Activated CD8-positive, alpha-beta memory T cell treated with anti-CD3 and anti-CD28 coated beads for 48 hours (primary cell): ENCODE measurements around the gene C4orf50.

Source experiments
- DNase-seq, 3 experiments: peaks; one replicate each; pipeline ENCODE4 v3.0.0-alpha.2; 2020; ENCODE audit warnings: low read depth in 2 of 3, low spot score in 2 of 3

The C4orf50 gene

DNA sequence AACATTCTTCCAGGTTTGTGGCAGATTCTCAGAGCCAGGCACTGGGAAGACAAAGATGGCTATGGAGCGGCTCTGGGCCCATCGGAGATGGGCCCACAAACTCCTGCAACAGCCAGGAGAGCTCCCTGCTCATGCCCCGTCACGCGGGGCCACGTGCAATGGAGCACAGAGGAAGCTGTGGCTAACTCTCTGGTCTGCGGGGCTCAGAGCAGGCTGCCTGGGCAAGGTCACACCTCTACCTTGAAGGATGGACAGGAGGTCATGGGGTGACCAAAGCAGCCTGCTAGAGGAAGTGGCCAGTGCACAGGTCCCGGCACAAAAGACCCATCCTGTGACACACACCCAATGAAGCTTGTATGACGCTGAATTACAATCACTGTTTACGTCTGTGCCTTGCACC lies 45.2 kb downstream of the C4orf50 start:
- DNase-seq, result no peak

DNA sequence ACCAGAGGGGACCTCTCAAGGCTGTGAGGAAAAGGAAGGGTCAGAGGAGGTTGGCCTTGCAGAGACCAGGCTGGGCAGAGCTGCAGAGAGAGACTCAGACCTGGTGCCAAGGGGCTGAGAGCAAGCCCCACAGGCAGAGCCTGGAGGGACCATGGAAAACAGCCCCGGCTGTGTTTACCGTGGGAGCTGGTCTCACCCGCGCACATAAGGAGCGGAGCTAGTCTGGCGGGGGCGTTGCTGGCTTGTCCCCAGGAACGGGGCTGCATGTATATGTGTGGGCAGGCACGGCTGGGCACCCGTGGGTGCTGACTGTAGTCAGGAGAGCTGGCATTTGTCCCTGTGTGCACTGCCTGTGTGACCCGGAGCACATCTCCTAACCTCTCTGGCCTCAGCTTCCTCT lies 45.7 kb downstream of the C4orf50 start:
- no peak for DNase-seq

DNA sequence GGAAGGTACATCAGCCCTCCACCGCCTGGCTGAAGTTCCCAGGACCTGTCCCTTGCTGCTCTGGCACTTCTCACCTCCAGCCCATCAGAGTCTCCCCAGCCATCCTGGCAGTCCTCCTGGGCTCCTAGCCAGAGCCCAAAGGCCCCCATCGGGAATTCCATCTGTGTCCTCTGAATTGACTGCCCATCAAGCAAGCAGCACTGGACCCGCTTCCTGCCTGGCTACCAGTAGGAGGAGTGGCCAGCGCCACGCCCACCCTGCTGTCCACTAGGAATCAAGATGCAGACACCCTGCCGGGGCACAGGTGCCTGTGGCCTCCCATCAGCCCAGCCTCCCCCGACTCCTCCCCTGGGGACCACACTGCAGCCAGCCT lies 47.2 kb downstream of the C4orf50 start:
- no peak for DNase-seq

DNA sequence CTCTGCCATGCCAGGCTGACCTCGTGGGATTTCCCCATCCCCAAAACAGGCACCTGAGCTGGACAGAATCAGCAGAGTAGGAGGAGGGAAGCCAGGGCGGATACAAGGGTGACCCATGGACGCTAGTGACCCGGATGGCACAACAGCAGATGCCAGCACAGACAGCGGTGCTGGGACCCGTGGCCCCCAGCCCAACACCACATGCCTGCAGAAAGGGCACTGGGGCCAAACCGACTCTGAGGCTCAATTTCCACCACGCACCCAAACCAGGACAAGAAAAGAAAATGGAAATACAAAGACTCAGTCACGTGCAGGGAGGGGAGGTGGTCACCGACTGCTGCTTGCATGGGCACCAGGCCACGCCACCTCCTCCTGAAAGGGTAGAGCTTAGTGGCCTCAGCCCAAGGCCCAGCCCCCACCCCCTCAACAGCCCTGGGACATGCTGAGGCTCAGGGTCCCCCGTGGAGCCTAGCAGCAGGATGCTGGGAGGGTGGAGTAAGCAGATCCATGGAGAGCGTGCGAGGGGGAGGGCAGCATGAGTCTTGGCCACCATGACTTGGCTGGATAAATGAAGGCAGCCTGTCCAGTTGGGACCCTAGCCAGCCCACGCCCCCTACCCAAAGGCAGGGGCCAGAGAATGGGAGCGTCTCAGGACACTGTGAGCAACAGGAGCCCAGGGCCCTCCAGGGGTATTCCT lies 47.7 kb downstream of the C4orf50 start:
- no peak for DNase-seq

DNA sequence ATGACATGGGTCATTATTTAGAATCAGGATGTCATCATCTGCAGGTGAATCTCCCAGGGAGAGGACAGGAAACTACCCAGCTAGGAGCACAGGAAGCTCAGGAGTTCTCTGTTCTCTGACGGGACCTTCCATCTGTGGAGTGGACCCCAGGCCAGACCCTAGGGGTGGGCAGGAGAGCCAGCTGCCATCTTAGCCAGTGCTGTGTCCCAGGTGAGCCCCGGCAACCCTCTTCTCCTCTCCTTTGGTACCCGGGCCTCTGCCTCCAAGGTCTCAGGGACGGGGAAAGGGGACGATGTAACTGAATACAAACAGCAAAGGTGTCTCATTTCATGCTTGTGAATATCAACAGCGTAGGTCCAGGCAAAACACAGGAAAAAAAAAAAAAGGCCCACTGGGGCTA lies 48.5 kb downstream of the C4orf50 start:
- no peak for DNase-seq

DNA sequence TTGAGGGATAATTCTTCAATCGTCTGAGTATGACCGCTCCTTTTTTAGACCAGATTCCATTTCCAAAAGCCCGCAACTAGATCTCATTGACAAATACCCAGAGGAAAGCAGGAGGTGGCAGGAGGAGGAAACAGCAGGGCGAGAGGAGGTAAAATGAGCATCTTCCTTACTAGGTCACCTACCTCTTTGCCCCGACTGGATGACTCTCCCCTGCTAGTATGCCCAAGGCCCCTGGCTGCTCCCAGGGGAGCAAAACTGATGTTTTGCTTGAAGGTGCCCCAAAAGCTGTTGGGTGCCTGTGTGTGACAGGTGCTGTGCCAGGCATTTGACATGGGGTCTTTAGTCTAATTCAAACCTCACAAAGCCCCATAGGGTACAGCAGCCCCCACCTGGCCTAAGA lies 48.9 kb downstream of the C4orf50 start:
- DNase-seq, result no peak

DNA sequence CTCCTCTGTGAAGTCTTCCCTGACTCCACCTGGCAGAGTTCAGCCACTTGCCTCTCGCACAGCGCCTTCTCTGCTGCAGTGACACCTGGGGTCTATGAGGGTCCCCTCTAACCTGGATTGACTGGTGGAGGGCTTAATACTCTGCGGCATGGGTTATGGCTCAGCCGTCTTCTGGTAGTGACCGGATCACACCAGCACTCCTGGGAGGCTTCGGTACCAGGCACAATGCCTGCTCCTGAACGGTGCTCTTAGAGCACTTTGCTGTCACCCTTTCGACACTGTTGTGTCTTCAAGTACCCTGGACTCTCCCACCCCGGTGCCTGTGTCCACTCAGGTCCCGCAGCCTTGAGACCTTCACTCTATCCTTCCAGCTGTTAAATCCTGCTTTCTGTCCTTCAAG lies 50.0 kb downstream of the C4orf50 start:
- DNase-seq, result no peak

DNA sequence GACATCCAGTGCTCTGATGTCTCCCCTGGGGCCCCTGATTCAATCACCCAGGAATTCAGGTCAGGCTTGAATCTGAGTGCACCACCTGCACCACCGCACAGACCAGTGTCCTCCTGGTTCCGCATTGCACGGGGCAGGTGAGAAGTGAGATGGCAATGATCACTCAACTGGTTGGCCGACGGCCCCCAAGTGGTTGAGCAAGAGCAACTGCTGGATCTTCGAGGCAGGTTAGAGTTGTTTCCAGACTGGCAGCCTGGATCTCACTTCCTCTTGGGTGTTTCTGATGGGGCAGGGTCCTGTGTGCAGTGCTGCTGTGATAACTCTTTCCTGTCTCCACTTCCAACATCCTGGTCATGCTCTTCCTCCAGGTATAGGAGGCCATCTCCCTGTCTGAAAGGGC lies 50.4 kb downstream of the C4orf50 start:
- DNase-seq, result no peak

DNA sequence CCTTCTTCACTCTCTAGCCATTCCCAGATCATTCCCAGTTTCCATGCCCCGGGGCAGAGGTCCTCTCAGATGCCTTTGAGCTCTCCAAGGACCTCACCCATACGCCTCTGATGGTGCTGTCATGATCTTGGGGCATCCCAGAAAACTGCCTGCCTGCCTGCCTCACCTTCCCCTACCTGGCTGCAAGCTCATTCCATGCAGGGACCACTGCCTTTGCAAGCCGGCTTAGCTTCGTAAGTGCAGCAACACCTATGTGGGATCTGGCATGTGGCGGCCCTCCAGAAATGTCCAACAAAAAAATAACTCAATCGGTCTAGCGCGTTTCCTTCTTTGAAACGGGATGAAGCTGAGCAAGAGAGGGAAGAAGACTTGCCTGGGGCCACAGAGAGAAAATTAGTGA lies 53.0 kb downstream of the C4orf50 start:
- no peak for DNase-seq

DNA sequence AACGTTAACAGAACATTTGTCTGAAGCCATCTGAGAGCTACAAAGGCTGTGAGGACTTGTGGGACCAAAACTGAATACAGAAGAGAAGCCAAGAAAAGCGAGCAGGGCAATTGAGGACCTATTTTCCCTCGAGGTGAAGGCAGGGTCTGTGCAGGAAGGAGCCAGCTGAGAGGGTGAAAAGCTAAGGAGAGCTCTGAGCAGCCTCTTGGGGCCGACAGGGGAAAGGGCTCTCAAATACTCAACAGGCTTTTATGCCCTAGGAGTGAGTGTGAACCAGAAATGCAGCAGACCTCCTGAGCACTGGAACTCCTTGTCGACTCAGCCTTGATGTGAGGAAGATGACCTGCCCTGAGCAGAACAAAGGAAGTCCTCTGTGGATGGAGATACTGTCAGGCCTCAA lies 54.2 kb downstream of the C4orf50 start:
- DNase-seq, result no peak

DNA sequence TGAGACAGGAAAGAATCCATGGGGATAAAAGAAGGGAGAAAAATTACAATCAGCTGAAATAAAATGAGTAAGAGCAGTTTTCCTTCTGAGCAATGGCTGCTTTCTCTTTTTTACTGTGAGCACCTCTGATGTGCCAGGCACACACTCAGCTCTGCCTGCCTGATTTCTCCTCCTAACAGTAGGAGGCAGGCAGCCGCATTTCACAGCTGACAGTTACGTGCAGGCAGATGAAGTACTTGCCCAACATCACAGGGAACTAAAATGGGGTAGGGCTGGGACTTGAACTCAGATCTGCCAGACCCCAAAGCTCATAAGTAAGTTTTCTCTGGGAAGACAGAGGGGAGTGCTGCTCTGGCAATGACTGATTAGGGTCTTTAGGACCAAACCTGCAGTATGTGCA lies 54.6 kb downstream of the C4orf50 start:
- DNase-seq, result no peak

DNA sequence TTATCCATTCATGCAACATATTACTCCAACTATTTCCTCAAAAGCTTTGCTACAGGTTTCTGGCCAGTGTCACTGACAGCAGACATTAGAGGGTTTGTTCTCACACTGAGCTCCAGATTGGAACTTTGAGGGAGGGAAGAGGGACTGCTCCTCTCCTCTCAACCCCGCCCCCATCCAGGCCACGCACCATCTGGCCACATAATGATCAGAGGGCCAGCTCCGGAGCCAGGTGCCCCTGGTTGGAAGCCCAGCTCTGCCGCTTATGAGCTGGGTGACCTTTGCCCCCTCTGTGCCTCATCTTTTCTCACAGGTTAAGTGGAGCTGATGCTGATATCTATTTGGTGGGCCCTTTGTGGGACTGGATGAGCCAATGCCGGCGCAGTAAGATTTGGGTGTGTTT lies 55.8 kb downstream of the C4orf50 start:
- no peak for DNase-seq

DNA sequence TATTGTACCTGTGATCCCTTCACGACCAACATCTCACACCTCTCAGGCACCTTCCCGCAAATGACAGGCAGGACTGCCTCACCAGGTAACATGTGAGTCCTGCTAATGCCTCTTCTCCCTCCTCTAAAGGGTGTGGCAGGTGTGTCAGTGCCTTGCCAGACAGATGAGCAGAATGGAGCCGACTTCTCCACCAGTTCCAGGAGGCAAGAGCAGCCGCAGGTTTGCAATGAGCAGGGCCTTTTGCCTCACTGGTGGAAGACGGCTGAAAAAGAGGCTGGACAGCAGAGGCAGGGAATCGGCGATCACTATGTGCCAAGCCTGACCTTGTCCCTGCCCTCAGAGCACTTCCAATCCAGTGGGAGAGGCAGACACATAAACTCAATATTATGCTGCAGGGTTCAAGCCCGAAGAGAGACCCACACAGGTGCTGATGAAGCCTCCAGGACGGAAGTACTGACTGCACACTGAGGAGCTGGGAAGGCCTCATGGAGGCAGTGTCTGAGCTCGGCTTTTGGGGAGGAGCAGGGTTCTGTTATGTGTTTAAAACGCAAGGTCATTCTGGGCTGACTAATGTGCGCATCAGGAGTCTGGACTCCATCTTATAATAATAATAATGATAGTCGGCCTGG lies 57.9 kb downstream of the C4orf50 start:
- DNase-seq, result no peak

DNA sequence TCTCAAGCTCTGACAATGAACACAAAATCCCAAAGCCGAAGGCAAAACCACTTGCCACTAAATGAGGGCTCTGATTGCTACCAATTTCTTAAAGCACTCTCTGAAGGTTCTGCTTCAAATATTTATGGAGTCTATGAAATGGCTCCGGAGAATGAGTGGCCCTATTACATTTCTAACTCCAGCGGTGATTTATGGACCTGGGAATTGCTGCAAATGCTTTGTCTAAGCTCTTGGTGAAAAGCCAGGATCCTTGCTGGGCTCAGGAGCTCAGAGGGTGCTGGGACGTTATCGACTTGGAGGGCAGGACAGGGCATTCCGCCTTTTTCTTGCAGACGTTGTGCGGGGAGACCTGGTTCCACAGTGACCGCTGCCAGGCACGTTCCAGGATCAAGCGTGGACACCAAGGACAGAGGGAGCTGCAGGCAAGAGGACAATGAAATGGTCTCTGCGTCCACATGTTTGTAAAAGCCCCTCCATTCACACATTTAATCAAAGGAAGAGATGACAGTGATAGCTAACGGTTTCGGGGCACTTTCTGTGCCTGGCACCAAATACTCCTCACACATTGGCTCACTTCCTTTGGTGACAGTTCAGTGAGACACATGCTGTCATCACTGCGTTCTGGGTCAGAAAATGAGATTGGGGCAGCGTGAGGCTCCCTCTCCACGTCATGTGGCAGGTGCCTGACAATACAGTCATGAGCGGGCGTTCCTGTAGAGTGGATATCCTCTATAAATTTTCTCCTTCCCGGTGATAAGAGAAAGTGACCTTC lies 58.8 kb downstream of the C4orf50 start:
- DNase-seq, result no peak

DNA sequence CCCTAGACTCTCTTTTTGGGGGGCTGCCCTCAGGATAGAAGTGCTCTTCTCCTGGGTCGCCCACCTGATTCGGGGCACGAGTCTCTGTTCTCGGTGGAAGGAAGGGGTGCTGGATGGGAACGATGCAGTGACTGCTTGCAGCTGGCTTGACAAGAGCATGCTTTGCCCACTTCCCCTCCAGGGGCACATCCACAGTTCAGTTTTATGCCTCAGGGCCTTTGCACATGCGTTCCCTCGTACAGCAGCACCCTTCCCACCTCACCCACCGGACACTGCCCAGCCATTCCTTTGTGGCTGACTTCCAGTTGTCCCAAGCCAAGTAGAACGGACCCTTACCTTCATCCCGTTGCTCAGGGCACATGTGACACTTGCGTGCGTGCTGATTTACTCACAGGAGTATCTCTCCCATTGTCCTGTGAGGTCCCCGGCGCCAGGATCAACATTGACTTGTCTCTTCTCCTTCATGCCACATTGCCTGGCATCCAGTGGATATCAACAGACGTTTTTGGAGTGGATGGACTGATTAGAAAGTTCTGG lies 60.0 kb downstream of the C4orf50 start:
- no peak for DNase-seq

DNA sequence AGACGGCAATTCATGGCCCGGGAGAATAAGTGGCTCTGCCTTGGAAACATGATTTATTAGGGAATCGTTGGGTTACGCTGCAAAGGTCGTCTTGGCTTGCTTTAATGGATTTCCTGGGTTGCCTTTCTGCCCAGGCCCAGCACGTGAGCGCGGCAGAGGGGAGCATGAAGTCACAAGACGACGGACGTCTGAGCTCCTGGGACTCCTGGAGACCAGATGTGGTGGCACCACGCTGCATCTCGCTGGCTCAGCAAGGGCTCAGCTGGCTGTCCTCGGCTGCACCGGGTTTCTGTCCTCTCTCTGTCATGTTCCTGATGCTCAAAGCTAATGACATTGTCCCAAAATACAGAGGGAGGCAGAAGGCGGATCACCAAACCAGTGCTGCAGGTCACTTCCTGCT lies 61.2 kb downstream of the C4orf50 start:
- no peak for DNase-seq

DNA sequence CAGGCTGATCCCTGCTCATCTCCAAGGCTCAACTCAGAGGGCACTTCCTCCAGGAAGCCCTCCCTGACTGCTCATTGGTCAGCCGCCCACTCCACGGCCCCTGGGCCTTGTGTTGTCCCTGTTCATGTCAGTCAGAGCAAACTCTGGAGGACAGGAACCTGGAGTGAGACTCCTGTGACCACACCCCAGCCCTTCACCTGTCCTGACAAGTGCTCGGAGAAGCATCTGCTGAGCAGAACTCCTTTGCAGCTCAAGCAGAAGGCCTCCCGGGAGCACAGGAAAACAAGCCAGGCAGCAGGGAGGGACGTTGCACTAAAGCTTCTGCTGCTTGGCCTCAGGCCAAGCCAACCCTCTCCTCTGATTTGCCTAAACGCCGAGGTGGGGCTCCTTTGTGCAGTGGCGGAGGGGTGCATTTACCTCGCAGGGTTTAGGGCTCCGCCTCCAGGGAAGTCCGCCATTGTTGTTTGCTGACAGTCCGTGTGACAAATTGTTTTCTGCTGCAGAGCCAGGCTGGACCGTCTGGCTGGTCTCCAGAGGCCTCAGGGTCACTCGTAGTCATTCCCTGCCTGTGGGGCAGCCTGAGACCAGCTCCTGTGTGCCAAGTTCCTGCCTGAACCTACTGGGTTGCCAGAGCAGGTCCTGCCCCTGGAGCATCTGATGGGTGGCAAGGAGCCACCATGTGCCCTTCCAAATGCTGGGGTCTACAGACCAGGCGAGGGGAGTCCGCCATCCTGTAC lies 61.8 kb downstream of the C4orf50 start:
- DNase-seq, result no peak

DNA sequence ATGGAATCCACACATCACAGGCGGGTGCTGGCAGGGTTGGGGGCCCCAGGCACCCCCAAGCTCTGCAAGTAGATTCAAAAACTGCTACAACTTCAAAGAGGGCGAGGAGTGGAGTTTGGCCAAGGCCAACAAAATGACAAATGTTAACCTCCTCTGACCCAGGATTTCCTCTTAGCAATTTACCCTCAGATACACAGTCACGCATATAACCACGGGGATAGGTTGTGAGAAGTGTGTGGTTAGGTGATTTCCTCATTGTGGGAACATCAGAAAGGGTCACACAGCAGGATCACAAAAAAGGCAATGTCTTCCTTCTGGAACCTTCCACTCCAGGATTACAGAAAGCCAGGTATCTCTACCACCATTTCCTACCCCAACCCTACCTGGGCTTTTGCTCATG lies 62.4 kb downstream of the C4orf50 start:
- no peak for DNase-seq

DNA sequence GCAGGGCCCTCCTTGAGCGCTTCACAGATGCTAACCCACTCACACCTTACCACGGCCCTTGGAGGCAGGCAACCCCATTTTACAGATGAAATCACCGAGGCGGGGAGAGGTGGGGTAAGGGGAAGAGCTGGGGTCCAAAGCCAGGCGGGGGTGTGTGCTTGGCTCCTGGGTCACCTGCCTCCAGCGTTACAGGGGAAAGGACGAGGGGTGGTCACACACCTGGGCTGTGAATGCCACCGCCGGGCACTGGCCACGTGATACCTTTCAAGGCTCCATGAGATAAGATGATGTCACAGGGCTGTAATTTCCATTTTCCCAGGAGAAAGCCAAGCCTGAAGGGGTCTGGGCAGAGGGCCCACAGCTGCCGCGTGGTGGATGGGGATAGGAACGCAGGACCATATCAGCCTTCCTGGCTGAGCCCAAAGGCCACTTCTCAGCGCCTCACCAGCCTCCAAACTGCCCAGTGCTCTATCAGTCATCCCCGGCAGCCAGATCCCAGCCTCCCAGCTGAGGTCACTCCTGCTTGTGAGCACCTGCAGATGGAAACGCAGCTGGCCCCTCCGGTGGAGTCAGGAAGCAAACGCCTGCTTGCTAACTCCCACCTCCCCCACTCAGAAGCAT lies 62.9 kb downstream of the C4orf50 start:
- no peak for DNase-seq

DNA sequence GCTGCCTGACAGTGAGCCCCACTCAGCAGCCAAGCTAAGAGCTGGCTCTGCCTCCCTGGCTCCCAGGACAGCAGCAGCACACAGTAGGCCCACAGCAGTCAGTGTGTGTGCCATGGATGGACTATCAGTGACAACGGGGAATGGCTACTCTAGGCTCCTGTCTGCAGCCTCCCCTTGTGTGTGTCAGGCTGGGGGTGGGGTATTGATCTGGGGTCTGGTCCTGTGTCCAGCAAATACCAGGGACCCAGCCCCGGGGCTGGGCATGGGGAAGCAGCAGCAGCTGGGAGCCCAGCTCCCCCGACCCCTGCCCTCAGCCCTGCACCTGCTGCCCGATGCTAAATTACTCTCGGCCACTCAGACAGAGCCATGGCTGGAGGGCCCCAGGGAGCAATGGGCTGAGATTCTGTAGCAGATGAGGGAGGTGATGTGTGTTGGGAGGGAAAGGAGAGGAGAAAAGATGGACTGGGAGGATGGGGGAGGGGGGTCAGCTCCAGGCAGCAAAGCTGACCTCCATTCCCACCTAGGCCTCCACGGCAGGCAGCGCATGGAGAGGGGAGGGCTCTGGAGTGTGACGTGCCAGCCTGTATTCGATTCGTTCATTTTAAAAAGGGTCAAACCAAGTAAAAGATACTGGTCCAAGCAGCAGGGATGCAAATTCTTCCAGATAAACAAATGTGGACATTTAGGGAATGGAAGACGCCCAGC lies 64.0 kb downstream of the C4orf50 start:
- no peak for DNase-seq
